ENCODE data around the gene IRAK3.

IRAK3 gene, protein sequence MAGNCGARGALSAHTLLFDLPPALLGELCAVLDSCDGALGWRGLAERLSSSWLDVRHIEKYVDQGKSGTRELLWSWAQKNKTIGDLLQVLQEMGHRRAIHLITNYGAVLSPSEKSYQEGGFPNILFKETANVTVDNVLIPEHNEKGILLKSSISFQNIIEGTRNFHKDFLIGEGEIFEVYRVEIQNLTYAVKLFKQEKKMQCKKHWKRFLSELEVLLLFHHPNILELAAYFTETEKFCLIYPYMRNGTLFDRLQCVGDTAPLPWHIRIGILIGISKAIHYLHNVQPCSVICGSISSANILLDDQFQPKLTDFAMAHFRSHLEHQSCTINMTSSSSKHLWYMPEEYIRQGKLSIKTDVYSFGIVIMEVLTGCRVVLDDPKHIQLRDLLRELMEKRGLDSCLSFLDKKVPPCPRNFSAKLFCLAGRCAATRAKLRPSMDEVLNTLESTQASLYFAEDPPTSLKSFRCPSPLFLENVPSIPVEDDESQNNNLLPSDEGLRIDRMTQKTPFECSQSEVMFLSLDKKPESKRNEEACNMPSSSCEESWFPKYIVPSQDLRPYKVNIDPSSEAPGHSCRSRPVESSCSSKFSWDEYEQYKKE
- total RNA-seq: 0 to 0.27 (median 0.05) reads per million in 4 experiments

DNA sequence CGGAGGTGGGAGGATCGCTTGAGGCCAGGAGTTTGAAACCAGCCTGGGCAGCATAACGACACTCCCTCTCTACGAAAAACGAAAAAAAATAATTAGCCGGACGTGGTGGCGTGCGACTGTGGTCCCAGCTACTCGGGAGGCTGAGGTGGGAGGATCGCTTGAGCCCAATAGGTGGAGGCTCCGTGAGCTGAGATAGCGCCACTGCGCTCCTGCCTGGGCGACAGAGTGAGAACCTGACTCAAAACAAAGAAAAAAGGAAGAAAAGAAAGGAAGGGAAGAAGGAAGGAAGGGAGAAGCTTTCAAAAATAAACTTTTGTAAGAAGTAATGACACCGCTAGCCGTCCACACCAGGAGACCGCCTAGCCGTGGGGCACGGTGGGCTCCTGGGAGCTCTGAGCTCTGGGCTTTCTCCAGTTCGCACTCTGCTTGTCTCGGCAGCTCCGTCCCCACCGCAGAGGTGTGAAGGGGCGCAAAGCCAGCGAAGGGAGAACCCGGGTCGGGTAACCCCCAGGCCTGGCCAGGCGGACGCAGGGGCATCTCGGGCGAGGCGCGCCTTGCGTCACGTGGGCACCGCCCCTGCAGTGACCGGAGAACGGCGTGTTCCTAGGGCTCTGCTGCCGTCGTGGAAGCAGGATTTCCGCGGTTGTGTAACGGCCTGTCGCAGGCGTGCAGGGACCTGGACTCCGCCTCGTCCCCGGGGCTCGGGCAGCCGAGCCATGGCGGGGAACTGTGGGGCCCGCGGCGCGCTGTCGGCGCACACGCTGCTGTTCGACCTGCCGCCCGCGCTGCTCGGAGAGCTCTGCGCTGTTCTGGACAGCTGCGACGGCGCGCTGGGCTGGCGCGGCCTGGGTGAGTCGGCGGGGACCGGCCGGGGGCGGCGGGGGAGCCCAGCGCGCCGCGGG, at the start of gene IRAK3:
Gene IRAK3 (plus strand): TSS at position 631 of the 902 bp plus-strand sequence. CDS start 86 bp downstream, at position 717.
- DNase-seq: no peak

DNA sequence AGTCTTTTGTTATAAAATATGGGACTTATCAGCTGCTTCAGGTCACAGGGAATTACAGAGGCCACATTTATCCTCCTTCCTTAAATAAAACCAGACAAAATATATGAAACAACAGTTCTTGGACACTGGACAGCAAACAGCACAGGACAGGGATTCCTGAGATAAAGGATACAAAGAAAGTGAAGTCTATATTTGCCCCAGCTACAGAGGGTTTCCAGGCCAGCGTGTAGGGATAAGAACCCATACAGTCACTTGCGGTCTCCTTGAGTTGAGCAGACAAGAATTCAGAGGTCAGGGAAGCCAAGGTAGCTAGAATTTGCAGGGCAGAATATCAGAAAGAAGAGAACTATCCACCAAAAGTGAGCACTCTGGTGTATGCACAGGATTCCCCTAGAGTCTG, 49.7 kb upstream of the IRAK3 start:
- DNase-seq: no peak

DNA sequence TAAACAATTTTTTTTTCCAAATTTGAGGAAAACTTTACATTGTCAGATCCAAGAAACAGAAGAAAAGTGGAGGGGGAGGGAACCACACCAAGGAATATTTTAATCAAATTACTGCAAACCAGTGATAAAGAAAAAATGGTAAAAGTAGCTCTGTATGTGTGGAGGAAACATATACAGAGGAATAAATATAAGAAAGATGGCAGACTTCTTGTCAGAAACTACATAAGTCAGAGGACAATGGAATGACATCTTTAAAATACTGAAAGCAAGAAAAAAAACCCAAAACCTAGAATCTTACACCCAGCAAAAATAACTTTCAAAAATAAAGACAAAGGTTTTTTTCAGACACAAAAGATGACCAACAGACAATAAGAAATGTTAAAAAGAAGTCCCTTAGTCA, 48.3 kb upstream of the IRAK3 start:
- DNase-seq: no peak

DNA sequence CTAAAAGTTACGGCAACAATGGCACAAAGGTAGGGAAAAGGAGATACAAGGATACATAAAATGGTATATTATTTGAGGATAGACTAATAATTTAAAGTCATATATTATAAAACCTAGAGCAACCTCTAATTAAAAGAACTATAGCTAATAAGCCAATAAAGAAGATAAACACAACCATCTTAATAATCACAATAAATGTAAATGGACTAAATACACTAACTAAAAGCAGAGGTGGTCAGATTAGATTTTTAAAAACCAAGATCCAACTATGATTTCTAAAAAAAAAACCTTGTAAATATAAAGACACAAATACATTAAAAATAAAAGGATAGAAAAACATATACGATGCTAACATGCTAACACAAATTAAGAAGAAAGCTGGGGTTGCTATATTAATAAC, 47.7 kb upstream of the IRAK3 start:
- DNase-seq: no peak

DNA sequence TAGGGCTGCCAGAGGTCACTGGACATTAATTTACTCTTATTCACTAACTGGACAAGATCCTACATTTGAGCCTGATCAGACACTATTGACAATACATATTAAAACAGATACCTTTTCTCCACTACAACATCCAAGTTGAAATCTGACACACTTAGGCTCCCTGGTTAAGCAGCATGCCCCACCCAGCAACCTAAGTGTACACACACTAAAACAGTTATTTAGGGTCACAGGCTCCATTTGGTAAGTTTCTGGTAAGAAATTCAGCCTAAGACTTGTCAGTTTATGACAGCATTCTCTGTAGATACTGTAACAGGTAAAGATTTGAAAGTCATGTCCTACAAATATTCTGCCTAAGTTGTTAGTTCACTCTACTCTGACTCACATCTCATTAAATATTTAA, 46.2 kb upstream of the IRAK3 start:
- no peak for DNase-seq

DNA sequence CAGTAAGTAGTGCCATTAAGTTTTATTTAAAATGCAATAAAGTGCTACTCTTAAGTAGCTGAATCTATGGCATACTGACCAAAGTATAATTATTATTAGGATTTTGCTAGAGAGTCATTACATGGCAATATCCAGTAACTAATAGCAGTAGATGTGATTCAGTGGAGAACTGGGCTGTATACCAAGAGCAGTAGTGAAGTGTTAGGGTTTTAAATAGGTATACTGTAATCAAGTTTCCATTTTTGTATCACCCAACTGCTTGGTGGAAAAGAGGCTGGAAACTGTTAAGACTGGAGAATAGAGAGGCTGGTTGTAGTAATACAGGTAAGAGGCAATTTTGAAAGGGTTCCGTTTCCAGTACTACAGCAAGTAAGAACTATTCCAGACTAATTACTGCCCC, 45.1 kb upstream of the IRAK3 start:
- no peak for DNase-seq

DNA sequence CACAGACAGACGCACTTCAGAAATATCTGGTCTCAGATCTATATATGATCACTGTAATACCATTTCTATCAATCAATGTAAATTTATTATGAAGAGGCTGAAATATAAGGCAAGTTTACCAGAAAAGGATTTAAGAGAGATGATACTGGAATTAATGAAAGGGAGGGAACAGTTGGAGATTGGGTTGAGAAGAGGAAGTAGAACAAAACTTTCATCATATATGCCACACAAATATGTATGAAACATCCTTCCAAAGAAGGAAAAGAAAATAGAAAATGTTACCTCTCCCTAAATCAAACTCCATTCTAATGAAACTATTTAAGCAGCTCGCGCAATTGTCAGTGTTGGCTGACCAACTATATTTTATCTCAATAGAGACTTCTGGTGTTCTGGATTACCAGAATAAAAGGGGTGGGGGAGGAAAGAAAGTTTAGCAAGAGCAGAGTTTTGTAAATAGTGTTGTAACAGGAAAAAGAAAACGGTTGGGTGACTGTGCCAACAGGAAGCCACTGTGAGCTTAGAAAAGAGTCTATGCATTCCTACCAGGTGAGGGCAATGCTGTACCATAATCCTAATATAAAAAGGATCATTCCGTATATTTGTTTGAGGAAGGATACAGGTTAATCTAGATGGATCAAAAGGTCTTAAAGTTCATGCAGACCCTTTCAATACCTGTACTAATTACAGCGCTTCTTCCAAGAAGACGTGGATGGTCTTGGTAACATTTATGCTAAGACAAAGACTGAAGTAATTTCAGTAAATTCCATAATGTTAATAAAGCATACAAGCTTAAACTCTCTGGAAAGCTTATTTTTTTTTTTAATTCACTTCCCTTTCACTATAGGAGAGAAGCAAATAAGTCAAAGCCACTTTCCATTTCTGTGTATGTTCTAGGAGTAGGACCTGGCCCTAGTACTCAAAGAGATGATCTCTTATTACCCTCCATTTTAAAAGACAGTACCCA, 43.9 kb upstream of the IRAK3 start:
- no peak for DNase-seq

DNA sequence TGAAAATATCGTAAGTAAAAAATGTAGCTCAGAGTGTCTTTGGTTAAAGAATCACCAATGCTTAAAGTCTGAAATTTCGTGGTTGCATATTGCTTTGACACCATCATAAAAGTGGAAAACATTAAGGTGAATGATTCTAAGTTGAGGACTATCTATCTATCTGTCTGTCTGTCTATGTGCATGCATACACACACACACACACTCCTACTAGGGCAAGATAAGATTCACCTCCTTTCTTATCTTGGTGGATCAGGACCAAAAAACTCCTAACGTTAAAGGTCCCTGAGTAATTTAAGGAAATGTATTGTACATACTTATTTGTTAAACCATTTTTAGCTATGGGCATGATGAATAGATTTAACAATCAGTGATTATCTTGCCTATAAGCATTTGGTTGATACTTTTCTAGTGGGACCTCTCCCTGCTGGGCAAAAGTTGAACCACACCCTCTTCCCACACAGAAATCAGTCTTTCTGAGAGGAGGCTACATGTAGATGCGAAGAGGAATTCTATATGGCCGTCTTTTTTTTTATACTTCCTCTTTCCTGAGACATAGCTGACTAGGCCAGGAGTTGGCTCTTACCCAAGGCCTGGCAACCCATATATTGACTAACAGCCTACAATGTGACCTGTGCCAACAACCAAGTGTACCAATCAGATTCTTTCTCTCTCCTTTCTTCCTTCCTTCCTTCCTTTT, 39.2 kb upstream of the IRAK3 start:
- no peak for DNase-seq

DNA sequence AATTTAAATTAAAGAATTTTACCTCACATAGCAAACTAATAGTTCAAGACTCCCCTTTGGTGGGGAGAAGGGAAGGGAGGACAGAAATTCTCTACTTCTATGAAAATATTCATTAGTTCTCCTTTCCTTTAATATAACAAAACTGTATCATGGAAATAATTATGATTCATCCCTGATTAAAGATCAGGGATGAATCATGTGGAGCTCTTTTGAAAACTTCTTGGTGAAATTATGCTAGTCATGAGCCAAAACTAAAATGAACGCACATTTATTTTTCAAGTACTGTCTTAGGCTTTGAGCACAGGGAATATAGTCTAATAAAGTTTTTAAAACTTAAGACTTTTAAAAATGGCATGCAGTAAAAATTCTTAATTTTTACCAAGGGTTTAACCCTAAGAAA, 36.3 kb upstream of the IRAK3 start:
- DNase-seq: no peak

DNA sequence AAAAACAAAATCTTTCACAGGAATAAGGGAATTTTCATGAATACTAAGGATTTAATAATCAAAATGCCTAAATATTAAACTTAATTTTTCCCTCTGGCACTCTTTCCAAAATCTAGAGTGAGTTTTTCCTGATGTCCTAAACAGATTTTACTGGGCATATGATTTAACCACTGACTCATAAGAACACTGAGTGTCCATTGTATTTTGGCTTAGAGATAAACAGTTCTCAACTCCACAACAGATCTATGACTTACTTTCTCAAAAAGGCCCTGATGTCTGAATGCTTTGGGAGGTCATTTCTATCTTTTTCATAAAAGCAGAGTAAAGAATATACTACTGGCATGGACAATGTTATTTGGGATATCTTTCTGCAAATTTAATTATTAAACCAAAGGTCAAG, 34.2 kb upstream of the IRAK3 start:
- DNase-seq: no peak

DNA sequence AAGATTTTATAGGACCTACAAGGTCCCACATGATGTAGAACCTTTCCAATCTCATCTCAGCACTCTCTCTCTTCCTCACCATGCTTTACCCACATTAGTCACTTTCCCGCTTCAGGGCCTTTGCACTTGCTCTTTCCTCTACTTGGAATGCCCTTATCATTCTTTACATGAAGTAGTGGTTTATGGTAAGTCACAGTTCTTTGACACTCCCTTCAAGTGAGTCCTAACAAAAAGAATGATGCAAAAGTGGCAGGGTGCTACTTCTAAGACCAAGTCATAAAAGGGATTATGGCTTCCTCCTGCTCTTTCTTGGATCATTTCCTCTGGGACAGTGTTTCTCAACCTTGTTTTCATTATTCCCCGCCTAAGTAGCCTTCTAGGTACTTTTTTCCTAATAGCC, 32.4 kb upstream of the IRAK3 start:
- no peak for DNase-seq

DNA sequence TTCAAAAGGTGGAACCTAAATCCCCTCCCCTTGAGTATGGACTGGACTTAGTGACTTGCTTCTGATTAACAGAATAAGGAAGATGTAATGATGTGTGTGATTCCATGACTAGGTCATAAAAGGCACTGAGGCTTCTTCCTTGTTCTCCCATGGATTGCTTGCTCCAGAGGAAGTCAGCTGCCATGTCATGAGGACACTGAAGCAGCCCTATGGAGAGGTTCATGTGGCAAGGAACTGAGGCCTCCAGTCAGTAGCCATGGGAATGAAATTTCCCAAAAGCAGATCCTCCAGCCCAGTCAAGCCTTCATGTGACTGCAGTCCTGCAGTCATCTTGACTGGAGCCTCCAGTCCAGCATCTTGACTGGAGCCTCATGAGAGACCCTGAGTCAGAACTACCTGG, 29.9 kb upstream of the IRAK3 start:
- no peak for DNase-seq

DNA sequence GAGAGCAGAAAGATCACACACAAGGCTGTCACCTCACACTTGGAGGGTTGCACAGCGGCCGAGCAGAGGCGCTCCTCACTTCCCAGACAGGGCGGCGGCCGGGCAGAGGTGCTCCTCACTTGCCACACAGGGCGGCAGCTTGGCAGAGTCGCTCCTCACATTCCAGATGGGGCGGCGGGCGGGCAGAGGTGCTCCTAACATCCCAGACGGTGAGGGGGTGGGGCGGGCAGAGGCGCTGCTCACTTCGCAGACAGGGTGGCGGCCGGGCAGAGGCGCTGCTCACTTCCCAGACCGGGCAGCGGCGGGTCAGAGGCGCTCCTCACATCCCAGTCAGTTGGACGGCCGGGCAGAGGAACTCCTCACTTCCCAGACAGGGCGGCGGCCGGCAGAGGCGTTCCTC, 28.3 kb upstream of the IRAK3 start:
- no peak for DNase-seq

DNA sequence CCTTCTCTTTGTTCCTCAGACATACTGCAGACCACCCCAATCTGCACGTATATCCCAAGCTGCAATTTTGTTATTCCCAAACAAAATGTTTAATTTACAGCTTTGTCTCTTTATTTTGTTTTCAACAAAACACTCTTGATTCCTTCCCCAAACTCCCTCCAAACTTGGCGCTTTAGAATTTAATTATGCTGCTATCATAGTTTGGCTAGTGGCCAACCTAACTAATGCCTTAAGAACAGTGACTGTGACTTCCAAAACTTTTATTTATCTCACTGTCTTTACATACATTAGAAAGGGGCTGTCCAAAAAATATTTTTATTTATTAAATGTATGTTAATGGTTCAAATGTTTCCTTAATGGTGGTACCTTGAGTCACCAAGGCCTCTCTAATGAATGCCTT, 26.3 kb upstream of the IRAK3 start:
- DNase-seq: no peak

DNA sequence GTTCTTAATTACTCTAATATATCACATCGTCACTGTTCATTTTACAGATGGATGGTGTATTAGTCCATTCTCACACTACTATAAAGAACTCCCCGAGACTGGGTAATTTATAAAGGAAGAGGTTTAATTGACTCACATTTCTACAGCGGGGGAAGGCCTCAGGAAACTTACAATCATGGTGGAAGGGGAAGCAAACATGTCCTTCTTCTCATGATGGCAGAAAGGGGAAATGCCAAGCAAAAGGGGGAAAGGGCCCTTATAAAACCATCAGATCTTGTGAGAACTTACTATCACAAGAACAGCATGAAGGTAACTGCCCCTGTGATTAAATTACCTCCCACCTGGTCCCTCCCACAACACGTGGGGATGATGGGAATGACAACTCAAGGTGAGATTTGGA, 25.7 kb upstream of the IRAK3 start:
- DNase-seq: no peak

DNA sequence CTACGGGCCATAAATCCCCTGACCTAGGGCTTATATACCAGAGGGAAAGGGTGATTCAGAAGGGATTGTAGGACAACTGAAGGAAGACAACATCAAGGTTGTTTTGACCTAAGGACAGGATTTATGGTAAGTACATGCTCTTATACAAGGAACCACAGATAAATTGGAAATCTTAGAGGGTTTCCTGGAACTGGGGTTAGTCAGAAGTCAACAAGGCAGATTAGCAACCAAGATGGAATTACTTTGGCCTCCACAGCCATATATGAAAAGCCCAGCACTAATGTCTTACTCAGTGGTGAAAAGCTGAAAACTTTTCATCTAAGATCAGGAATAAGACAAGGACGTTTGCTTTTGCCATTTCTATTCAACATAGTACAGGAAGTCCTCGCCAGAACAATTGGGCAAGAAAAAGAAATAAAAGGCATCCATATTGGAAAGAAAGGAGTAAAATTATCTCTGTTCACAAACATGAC, 24.6 kb upstream of the IRAK3 start:
- no peak for DNase-seq

DNA sequence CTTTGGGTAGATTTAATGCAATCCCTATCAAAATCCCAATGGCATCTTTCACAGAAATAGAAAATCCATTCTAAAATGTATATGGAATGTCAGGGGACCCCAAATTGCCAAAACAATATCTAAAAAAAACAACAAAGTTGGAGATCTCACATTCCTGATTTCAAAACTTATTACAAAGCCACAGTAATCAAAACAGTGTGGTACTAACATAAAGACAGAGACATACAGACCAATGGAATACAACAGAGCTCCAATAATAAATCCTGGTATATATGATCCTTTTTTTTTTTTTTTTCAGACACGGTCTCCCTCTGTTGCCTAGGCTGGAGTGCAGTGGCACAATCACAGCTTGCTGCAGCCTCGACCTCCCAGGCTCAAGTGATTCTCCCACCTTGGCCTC, 23.9 kb upstream of the IRAK3 start:
- DNase-seq: no peak

DNA sequence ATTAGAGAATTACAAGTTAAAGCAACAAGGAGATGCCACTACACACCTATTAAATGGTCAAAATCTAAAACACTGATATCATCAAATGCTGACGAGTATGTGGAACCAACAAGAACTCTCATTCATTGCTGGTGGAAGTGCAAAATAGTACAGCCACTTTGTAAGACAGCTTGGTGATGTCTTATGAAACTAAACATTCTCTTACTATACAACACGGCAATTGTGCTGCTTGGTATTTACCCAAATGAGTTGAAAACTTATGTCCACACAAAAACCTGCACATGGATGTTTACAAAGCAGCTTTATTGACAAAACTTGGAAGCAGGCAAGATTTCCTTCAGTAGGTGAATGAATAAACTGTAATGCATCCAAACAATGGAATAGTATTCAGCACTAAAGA, 22.5 kb upstream of the IRAK3 start:
- no peak for DNase-seq

DNA sequence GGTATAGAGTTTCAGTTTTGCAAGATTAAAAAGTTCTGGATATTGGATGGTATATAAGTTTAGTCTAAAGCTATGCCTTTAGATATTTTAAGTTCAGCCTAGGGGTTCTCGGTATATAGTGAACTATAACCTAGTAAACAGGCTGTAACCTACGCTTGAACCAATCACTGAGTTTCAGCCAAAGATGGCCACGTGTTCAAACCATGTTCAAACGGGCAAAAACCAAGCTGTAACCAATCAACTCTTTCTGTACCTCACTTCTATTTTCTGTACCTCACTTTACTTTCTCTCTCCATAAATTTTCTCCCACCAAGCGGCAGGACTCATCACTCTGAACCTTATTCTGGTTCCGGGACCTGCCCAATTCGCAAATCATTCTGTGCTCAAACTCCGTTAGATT, 20.6 kb upstream of the IRAK3 start:
- DNase-seq: no peak

DNA sequence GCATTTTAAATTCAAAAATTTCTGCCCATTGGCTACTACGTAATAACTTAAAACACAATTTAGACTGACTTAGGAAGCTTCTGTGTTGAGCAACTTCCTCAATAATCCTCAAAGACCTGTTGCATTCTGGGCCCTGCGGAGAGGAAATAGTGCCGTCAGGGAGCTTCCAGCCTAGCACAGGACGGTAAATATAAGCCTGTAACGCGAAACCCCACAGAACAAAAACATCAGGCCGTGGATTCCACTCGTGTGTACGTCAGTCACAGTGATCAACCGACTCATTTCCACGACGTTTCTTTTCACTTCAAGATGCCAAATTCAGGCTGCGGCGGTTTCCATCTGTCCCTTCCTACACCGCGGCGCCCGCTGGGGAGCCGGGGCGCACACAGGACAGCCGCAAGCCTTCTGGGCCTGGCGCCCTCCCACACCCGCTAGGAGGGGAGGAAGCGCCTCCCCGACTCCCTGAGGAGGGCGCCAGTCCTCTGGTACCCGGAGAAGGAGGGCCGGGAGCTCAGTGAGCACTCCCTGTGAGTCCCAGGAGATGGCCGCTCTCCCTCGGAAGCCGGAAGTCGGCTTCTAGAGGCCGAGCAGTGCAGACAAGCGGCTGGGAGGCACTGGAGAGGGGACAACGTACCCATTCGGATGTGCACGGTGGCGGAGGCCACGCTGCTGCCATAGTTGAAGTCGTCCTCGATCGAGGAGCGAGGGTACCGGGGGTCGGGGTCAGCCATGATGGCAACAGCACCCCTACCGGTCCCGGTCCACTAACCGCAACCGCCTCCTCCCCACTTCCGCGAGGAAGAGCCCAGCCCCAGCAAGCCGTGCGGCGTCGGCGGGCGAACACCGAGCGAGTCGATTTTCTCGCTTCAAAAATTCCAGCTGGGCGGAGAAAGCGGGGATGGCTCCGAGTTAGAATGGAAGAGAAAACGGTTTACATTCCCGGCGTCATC, 19.5 kb upstream of the IRAK3 start, which contains the start of gene TMBIM4:
Gene TMBIM4 (minus strand): TSS at position 776 of the 950 bp plus-strand sequence. CDS start 45 bp downstream, at position 731.
- peak; percentile 73 for DNase-seq

Data from effector CD8-positive, alpha-beta T cell (primary cell).